Immature natural killer cell (primary cell): Measurements from ENCODE around the gene ANKS1B. TPM values are rescaled to one million over a fixed set of nuclear protein-coding genes. Genes with fewer than 3 reads are reported as not detected.
"Not testable (repeated sequence)": the region's sequence is repeated elsewhere in the genome, so short reads cannot be mapped to it uniquely, and the experiment has no call there.

Experiments used
- DNase-seq, 3 donors: peaks; one replicate each; pipeline ENCODE4 v3.0.0; 2022; ENCODE audit warnings: mixed read lengths in 1 of 3
- H3K27ac Mint-ChIP-seq, 6 donors: one replicate each; pipeline ENCODE4 v1.8.0; 2020; ENCODE audit warnings: mixed read lengths in 6 of 6, mild to moderate bottlenecking in 5 of 6, inconsistent platforms in 4 of 6, moderate library complexity in 3 of 6
- H3K27me3 Mint-ChIP-seq, 3 donors: one replicate each; pipeline ENCODE4 v1.8.0; 2020 to 2021; ENCODE audit warnings: low read depth in 3 of 3, mild to moderate bottlenecking in 3 of 3, mixed read lengths in 3 of 3, moderate library complexity in 3 of 3, inconsistent platforms in 1 of 3
- H3K36me3 Mint-ChIP-seq, 3 donors: one replicate each; pipeline ENCODE4 v1.8.0; 2020; ENCODE audit warnings: mixed read lengths in 3 of 3, inconsistent platforms in 2 of 3, mild to moderate bottlenecking in 2 of 3
- H3K4me1 Mint-ChIP-seq, 2 donors: one replicate each; pipeline ENCODE4 v1.8.0; 2020; ENCODE audit warnings: inconsistent platforms in 2 of 2, mild to moderate bottlenecking in 2 of 2, mixed read lengths in 2 of 2, moderate library complexity in 1 of 2
- H3K4me3 Mint-ChIP-seq, 5 donors: one replicate each; pipeline ENCODE4 v1.8.0; 2020; ENCODE audit warnings: mild to moderate bottlenecking in 5 of 5, mixed read lengths in 5 of 5, inconsistent platforms in 3 of 5, moderate library complexity in 3 of 5
- H3K9me3 Mint-ChIP-seq, 6 donors: one replicate each; pipeline ENCODE4 v1.8.0; 2020; ENCODE audit warnings: mild to moderate bottlenecking in 6 of 6, mixed read lengths in 6 of 6, inconsistent platforms in 4 of 6, moderate library complexity in 3 of 6
- polyA plus RNA-seq, 3 donors: library from polyadenylated mRNA; unstranded; fragments of 300-500 nt; fragmentation: Illumina TruSeq; gene quantifications; one replicate each; pipeline ENCODE4 v1.2.3, GENCODE V29; 2021

The ANKS1B gene
- polyA plus RNA-seq, 3 donors from 2014 or later, result not detected

- Mint-ChIP-seq H3K9me3 (peaks cover 2 to 8% (median 4%) of the 10 kb centered on the region in 6 donors), H3K27ac (no peak overlapping the region), H3K4me1 (no peaks in the 10 kb centered on the region), H3K27me3 (peaks cover 0 to 3% (median 1%) of the 10 kb centered on the region in 3 donors), H3K36me3 (no peaks in the 10 kb centered on the region), H3K4me3 (no peak overlapping the region)
- no peak for DNase-seq
Observed at GRCh38 chr12:99658671-99659349, 325.9 kb downstream of the ANKS1B start.

- Mint-ChIP-seq H3K4me3 (no peak overlapping the region), H3K36me3 (no peaks in the 10 kb centered on the region), H3K4me1 (no peaks in the 10 kb centered on the region), H3K9me3 (peaks cover 0 to 14% (median 1%) of the 10 kb centered on the region in 6 donors), H3K27me3 (no peaks in the 10 kb centered on the region), H3K27ac (no peak overlapping the region)
- DNase-seq, result no peak
Observed at GRCh38 chr12:99649551-99649950, 335.2 kb downstream of the ANKS1B start.

- no peak for DNase-seq
- Mint-ChIP-seq H3K27me3 (no peaks in the 10 kb centered on the region), H3K4me3 (no peak overlapping the region), H3K27ac (no peak overlapping the region), H3K36me3 (no peaks in the 10 kb centered on the region), H3K9me3 (peaks cover 0 to 11% (median 1%) of the 10 kb centered on the region in 6 donors), H3K4me1 (no peaks in the 10 kb centered on the region)
Observed at GRCh38 chr12:99648183-99648582, 336.6 kb downstream of the ANKS1B start.

GRCh38 chr12:99647453-99647852, 337.3 kb downstream of the ANKS1B start, which contains the start of gene GARIN6:
GARIN6 (plus strand) TSS chr12:99647753; CDS start chr12:99648175, 422 bp downstream.
- H3K9me3 Mint-ChIP-seq, result peaks cover 0 to 11% (median 2%) of the 10 kb centered on the region in 6 donors
- H3K27ac Mint-ChIP-seq, result no peak within 1 kb of the TSS
- H3K27me3 Mint-ChIP-seq, result peaks cover 0 to 1% (median 0%) of the 10 kb centered on the region in 3 donors
- no peak within 1 kb of the TSS for H3K4me3 Mint-ChIP-seq
- DNase-seq, result no peak
- no peaks in the 10 kb centered on the region for H3K36me3 Mint-ChIP-seq
- no peaks in the 10 kb centered on the region for H3K4me1 Mint-ChIP-seq

GRCh38 chr12:99644629-99645028, 340.1 kb downstream of the ANKS1B start:
- peaks cover 0 to 1% (median 0%) of the 10 kb centered on the region in 3 donors for H3K27me3 Mint-ChIP-seq
- H3K4me3 Mint-ChIP-seq, result no peak overlapping the region
- H3K27ac Mint-ChIP-seq, result no peak overlapping the region
- no peaks in the 10 kb centered on the region for H3K36me3 Mint-ChIP-seq
- DNase-seq, result no peak
- peaks cover 2 to 11% (median 6%) of the 10 kb centered on the region in 6 donors for H3K9me3 Mint-ChIP-seq
- H3K4me1 Mint-ChIP-seq, result no peaks in the 10 kb centered on the region

GRCh38 chr12:99627459-99627858, 357.3 kb downstream of the ANKS1B start:
- DNase-seq, result no peak
- H3K9me3 Mint-ChIP-seq, result peaks cover 1 to 17% (median 7%) of the 10 kb centered on the region in 6 donors
- no peak overlapping the region for H3K27ac Mint-ChIP-seq
- no peak overlapping the region for H3K4me3 Mint-ChIP-seq
- no peaks in the 10 kb centered on the region for H3K4me1 Mint-ChIP-seq
- peaks cover 0 to 3% (median 0%) of the 10 kb centered on the region in 3 donors for H3K27me3 Mint-ChIP-seq
- no peaks in the 10 kb centered on the region for H3K36me3 Mint-ChIP-seq

- H3K27me3 Mint-ChIP-seq, H3K4me3 Mint-ChIP-seq, H3K27ac Mint-ChIP-seq, DNase-seq, H3K36me3 Mint-ChIP-seq, H3K4me1 Mint-ChIP-seq: not testable (repeated sequence)
- H3K9me3 Mint-ChIP-seq, result peaks cover 6 to 37% (median 10%) of the 10 kb centered on the region in 6 donors
Observed at GRCh38 chr12:99624591-99624990, 360.1 kb downstream of the ANKS1B start.

GRCh38 chr12:99620159-99620479, 364.6 kb downstream of the ANKS1B start:
- peaks cover 7 to 61% (median 17%) of the 10 kb centered on the region in 6 donors for H3K9me3 Mint-ChIP-seq
- no peaks in the 10 kb centered on the region for H3K4me1 Mint-ChIP-seq
- no peaks in the 10 kb centered on the region for H3K36me3 Mint-ChIP-seq
- no peak for DNase-seq
- no peak overlapping the region for H3K4me3 Mint-ChIP-seq
- no peak overlapping the region for H3K27ac Mint-ChIP-seq
- H3K27me3 Mint-ChIP-seq, result peaks cover 1 to 3% (median 3%) of the 10 kb centered on the region in 3 donors

GRCh38 chr12:99619389-99620158, 365.2 kb downstream of the ANKS1B start:
- no peak for DNase-seq
- H3K36me3 Mint-ChIP-seq, result no peaks in the 10 kb centered on the region
- H3K4me3 Mint-ChIP-seq, result no peak overlapping the region
- H3K4me1 Mint-ChIP-seq, result no peaks in the 10 kb centered on the region
- peaks cover 9 to 66% (median 19%) of the 10 kb centered on the region in 6 donors for H3K9me3 Mint-ChIP-seq
- H3K27me3 Mint-ChIP-seq, result peaks cover 1 to 3% (median 3%) of the 10 kb centered on the region in 3 donors
- H3K27ac Mint-ChIP-seq, result no peak overlapping the region

GRCh38 chr12:99618657-99619056, 366.1 kb downstream of the ANKS1B start:
- DNase-seq, result no peak
- peaks cover 0 to 3% (median 1%) of the 10 kb centered on the region in 3 donors for H3K27me3 Mint-ChIP-seq
- H3K4me3 Mint-ChIP-seq, result no peak overlapping the region
- H3K36me3 Mint-ChIP-seq, result no peaks in the 10 kb centered on the region
- H3K4me1 Mint-ChIP-seq, result no peaks in the 10 kb centered on the region
- H3K27ac Mint-ChIP-seq, result no peak overlapping the region
- H3K9me3 Mint-ChIP-seq, result peaks cover 9 to 70% (median 21%) of the 10 kb centered on the region in 6 donors

GRCh38 chr12:99611599-99611998, 373.1 kb downstream of the ANKS1B start:
- no peak for DNase-seq
- no peak overlapping the region for H3K4me3 Mint-ChIP-seq
- H3K27ac Mint-ChIP-seq, result no peak overlapping the region
- H3K27me3 Mint-ChIP-seq, result peaks cover 0 to 1% (median 0%) of the 10 kb centered on the region in 3 donors
- H3K36me3 Mint-ChIP-seq, result no peaks in the 10 kb centered on the region
- H3K4me1 Mint-ChIP-seq, result no peaks in the 10 kb centered on the region
- peaks cover 5 to 51% (median 26%) of the 10 kb centered on the region in 6 donors for H3K9me3 Mint-ChIP-seq

- Mint-ChIP-seq H3K4me1 (no peaks in the 10 kb centered on the region), H3K9me3 (peaks cover 5 to 46% (median 26%) of the 10 kb centered on the region in 6 donors), H3K36me3 (no peaks in the 10 kb centered on the region), H3K27ac (no peak overlapping the region), H3K27me3 (no peaks in the 10 kb centered on the region), H3K4me3 (no peak overlapping the region)
- no peak for DNase-seq
Observed at GRCh38 chr12:99611117-99611516, 373.6 kb downstream of the ANKS1B start.

GRCh38 chr12:99609455-99610181, 375.1 kb downstream of the ANKS1B start:
- Mint-ChIP-seq H3K27ac (no peak overlapping the region), H3K4me1 (no peaks in the 10 kb centered on the region), H3K27me3 (no peaks in the 10 kb centered on the region), H3K9me3 (peaks cover 4 to 39% (median 17%) of the 10 kb centered on the region in 6 donors), H3K36me3 (no peaks in the 10 kb centered on the region), H3K4me3 (no peak overlapping the region)
- no peak for DNase-seq

GRCh38 chr12:99600388-99600787, 384.3 kb downstream of the ANKS1B start:
- no peaks in the 10 kb centered on the region for H3K27me3 Mint-ChIP-seq

More at GRCh38 chr12:99600388-99600787, 384.3 kb downstream of the ANKS1B start:
- DNase-seq, result no peak
- Mint-ChIP-seq H3K4me3 (no peak overlapping the region), H3K36me3 (no peaks in the 10 kb centered on the region), H3K27ac (no peak overlapping the region), H3K4me1 (no peaks in the 10 kb centered on the region), H3K9me3 (peaks cover 6 to 34% (median 9%) of the 10 kb centered on the region in 6 donors)
